B cell (primary cell): ENCODE measurements around the gene ISCU.

ENCODE experiments used
- CTCF ChIP-seq: fragments of 200-600 bp; IDR thresholded peaks from one replicate; pipeline ENCODE4 v1.8.0; 2022; ENCODE audit warnings: antibody characterized with exemption, mild to moderate bottlenecking
- EZH2 ChIP-seq: IDR thresholded peaks from 2 replicates; pipeline ENCODE4 v1.6.1; 2012; ENCODE audit warnings: borderline replicate concordance, low read depth, mild to moderate bottlenecking, moderate library complexity, low read length; ENCODE audit not compliant: insufficient read depth, poor library complexity, severe bottlenecking

GRCh38 chr12:108571609-108572165 is 9.3 kb downstream of the ISCU start:
- TF ChIP-seq CTCF = no peak
- TF ChIP-seq EZH2 = no peak
